GM12891 (cell line): Measurements from ENCODE around the gene PCDH1.

Experiments used
- DNase-seq: peaks from one replicate; pipeline ENCODE4 v3.0.0; 2011; ENCODE audit warnings: low spot score; ENCODE audit not compliant: insufficient read length
- FAIRE-seq: peaks from 2 replicates; lab custom pipeline; 2011; peaks lifted over from hg19 to GRCh38; lab: Jason Lieb, UNC
- PAX5 ChIP-seq: IDR thresholded peaks from 2 replicates; pipeline ENCODE4 v1.6.1; 2011; ENCODE audit warnings: low read length, moderate library complexity, mild to moderate bottlenecking; ENCODE audit not compliant: insufficient read depth, severe bottlenecking
- POLR2A ChIP-seq: IDR thresholded peaks from 2 replicates; pipeline ENCODE4 v1.6.1; 2011; ENCODE audit warnings: low read depth, low read length, control low read depth
- POLR2AphosphoS5 ChIP-seq: IDR thresholded peaks from 2 replicates; pipeline ENCODE4 v1.6.1; 2011; ENCODE audit warnings: low read depth, low read length, control low read depth
- POU2F2 ChIP-seq: IDR thresholded peaks from 2 replicates; pipeline ENCODE4 v1.6.1; 2011; ENCODE audit warnings: low read depth, mild to moderate bottlenecking, control low read depth, low read length, moderate library complexity
- SPI1 ChIP-seq: IDR thresholded peaks from 2 replicates; pipeline ENCODE4 v1.6.1; 2011; ENCODE audit warnings: low read depth, low read length, control low read depth
- TAF1 ChIP-seq: IDR thresholded peaks from 2 replicates; pipeline ENCODE4 v1.6.1; 2011; ENCODE audit warnings: low read depth, low read length, control low read depth

Gene PCDH1

DNA sequence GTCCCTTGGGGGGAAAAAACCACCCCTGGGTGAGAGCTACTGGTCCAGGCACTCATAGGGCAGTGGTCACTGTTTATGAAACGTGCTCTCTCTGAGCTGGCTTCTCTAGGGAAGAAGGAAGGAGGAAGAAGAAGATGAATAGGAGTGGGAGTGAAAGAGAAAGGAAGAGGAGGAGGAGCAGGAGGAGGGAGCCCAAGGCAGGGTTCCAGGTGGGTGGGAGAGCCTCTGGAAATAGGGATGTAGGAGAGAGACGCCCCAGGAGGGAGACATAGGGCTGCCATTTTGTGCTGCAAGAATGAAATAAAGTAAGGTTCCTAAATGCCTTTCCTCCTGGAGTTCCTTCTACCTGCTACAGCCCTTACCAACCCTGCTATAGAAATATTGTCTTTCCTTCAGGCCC, 65.7 kb downstream of the PCDH1 start:
- no peak for FAIRE-seq
- DNase-seq: no peak
- TF ChIP-seq POLR2AphosphoS5: no peak
- no peak for TF ChIP-seq POU2F2
- no peak for TF ChIP-seq POLR2A

GRCh38 chr5:141811287-141812155, 66.7 kb downstream of the PCDH1 start:
- TF ChIP-seq POLR2A (no peak), SPI1 (no peak), PAX5 (no peak), POU2F2 (no peak), POLR2AphosphoS5 (no peak), TAF1 (no peak)
- FAIRE-seq (no peak), DNase-seq (peak; percentile 69)

DNA sequence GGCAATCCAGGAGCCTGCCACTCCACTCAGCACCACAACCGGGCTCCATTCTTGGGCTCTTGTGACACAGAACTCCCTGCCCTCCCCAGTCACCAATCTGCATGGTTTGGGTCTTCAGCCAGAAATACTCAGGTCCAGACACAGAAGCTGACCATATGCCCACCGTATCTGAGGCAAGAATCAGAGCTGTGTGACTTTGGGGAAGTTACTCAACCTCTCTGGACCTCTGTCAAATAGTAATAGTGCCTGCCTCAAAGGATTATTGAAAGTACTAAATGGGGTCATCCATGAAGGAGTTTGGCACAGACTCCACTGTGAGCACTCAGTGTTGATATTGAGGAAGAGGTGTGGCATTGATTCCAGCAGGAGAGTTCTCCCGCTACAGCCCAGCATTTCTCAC, 67.5 kb downstream of the PCDH1 start:
- FAIRE-seq (no peak), DNase-seq (no peak)
- no peak for TF ChIP-seq POU2F2
- TF ChIP-seq TAF1: no peak
- no peak for TF ChIP-seq PAX5
- TF ChIP-seq SPI1: no peak
- TF ChIP-seq POLR2A: no peak
- no peak for TF ChIP-seq POLR2AphosphoS5

DNA sequence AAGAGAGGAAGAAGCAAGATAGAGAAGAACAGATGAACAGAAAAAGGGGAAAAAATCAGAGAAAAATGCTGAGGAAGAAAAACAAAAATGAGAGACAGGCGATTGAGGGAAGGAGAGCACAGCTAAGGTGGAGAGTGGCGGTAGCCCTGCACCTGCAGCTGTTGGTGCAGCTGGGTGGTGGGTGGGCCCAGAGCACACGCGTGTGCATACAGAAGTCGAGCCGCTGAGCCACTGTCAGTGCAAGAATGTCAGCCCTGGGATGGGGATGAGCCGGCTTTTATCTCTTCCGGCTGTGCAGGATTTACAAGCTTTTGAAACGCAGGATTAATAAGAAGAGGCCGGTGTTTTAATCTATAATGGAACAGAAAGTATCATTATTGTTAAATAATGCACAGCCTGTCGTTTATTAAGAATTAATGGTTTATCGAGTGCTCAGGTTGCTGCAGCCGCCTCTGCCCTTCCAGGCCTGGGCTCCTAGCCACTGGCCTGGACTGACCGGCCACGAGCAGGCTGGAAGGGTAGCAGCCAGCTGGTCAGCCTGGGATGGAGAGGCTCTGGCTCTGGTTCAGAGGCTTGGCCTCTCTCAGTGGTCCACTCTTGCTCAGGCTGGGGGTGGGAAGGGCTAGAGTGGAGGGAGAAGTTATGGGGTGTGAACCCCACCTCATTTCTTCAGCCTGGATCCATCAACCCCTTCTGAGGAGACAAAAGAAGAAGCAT, 68.7 kb downstream of the PCDH1 start:
- TF ChIP-seq POLR2AphosphoS5 (no peak), PAX5 (no peak), TAF1 (no peak), POU2F2 (no peak), SPI1 (no peak), POLR2A (no peak)
- FAIRE-seq: no peak
- DNase-seq: no peak

DNA sequence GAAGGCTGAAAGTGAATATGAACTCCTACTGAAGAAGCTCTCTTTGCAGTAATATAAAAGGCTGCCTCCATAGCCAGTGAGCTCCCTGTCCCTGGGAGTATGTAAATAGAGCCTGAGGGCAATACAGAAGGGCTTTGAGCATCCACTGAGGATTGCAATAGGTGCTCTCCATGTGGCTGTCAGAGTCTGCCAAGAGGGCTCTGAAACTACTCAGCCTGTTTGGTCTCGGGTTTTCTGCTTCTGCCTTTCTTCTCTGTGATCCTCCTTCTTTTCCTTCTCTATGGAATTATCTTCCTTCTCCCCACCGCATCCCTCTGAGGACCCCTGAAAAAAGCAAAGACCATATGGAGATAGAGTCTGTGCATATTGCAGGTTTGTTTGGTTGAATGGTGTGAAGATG, 69.4 kb downstream of the PCDH1 start:
- DNase-seq: no peak
- FAIRE-seq: no peak
- TF ChIP-seq TAF1 (no peak), POLR2A (no peak), POLR2AphosphoS5 (no peak), POU2F2 (no peak), SPI1 (no peak), PAX5 (no peak)

- no peak for FAIRE-seq
- no peak for DNase-seq
- TF ChIP-seq POLR2A (no peak), POLR2AphosphoS5 (no peak), POU2F2 (no peak), TAF1 (no peak), PAX5 (no peak), SPI1 (no peak)
Observed at GRCh38 chr5:141807732-141808131, 70.5 kb downstream of the PCDH1 start.

- no peak for FAIRE-seq
- no peak for TF ChIP-seq SPI1
- no peak for TF ChIP-seq POLR2AphosphoS5
- TF ChIP-seq PAX5: no peak
- TF ChIP-seq POU2F2: no peak
- DNase-seq: no peak
Observed at GRCh38 chr5:141807329-141807728, 70.9 kb downstream of the PCDH1 start.

GRCh38 chr5:141806626-141807025, 71.6 kb downstream of the PCDH1 start:
- FAIRE-seq (no peak), DNase-seq (no peak)
- TF ChIP-seq POLR2A: no peak

DNA sequence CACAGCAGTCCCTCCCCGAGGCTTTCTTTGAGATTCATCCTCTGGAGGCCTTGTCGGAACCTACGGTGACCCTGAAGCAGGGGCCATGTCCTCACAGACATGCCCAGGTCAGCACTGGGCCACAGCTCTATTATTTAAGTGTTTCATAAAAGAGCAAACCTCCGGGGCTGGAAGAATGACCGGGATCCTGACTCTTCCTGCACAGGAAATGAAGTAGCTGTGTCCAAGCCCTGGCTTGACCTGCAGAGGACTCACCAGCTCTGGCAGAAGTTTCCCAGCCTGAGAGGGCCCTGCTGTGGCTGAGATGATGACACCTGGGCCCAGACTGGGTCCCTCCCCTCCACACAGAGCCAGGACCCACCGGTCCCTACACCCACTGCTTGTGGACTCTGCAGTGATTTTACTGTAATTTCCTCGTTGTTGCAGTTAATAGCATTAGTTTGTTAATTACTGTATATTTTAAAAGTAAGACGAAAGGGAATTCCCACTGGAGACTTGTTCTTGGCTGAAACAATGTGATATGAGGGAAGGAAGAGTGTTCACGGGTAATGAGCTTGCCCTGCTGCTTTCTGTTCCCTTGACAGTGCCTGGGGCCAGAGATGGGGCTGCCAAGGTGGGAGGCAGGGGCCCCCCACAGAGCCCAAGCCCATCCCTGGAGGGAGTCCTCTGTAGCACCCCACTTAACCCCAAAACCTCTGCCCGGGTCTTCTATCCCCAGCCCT, 72.2 kb downstream of the PCDH1 start:
- FAIRE-seq: no peak
- DNase-seq: no peak
- TF ChIP-seq TAF1 (no peak), POLR2AphosphoS5 (no peak)

- FAIRE-seq: no peak
- DNase-seq: no peak
- TF ChIP-seq POLR2A (no peak), POU2F2 (no peak), PAX5 (no peak), SPI1 (no peak), TAF1 (no peak)
Observed at GRCh38 chr5:141804475-141804874, 73.7 kb downstream of the PCDH1 start.
